ENCODE measurements around the gene FEM1A. TPM values are rescaled to one million over a fixed set of nuclear protein-coding genes. Genes with fewer than 3 reads are reported as not detected.
"Not testable (repeated sequence)": the region's sequence is repeated elsewhere in the genome, so short reads cannot be mapped to it uniquely, and the experiment has no call there.

The FEM1A gene
- total RNA-seq, 1 donor from 2014 or later = 16.5 TPM

- DNase-seq (ENCODE audit: extremely low read depth, low read depth, low spot score) = no peak
Measured at GRCh38 chr19:4844348-4845179, 53.0 kb downstream of the FEM1A start.

DNA sequence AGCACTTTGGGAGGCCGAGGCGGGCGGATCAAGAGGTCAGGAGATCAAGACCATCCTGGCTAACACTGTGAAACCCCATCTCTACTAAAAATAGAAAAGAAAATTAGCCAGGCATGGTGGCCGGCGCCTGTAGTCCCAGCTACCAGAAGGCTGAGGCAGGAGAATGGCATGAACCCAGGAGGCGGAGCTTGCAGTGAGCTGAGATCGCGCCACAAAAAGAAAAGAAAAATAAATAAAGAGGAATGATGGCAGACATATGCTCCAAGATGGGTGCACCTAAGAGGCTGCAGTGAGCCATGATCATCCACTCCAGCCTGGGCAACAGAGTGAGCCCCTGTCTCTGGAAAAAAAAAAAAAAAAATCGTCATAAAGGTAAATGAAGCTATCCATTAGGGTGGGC, 54.4 kb downstream of the FEM1A start:
- not testable (repeated sequence) for DNase-seq (ENCODE audit: extremely low read depth, low read depth, low spot score)

DNA sequence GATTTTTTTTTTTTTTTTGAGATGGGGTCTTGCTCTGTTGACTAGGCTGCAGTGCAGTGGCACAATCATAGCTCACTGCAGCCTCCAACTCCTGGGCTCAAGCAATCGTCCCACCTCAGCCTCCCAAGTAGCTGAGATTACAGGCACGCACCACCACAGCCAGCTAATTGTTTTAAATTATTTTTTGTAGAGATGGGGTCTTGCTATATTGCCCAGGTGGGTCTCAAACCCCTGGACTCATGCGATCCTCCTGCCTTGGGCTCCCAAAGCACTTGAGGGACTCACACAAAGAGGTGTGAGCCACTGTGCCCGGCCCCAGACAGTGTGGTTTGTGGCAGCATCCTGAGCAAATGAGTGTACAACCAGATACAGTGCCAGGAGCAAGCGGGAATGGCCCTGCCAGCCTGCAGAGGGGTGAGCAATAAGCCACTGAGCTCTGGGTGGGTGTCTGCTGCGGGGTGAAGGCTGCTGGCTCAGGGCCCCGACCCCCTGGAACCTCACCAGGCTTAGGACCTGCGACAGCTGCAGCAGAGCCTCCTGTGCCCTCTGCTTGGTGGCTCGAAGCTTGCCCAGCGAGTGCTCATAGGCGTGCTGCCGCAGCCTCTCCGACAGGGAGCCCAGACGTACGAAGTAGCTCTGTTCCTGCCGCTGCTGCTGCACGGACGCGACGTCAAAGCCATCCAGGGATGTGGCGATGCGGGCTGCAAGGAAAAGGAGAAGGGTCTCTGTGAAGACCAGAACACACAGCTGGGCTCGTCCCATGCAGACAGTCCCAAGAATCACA, 55.8 kb downstream of the FEM1A start:
- DNase-seq (ENCODE audit: extremely low read depth, low read depth, low spot score) = no peak

- DNase-seq (ENCODE audit: extremely low read depth, low read depth, low spot score) = no peak
Measured at GRCh38 chr19:4849019-4849418, 57.5 kb downstream of the FEM1A start.

Other genes starting within 250 kb of the FEM1A start
- 316 and 446 TPM in 2 replicates for gene SEMA6B, start 232.1 kb upstream of the FEM1A start, total RNA-seq
- gene TNFAIP8L1, start 152.2 kb upstream of the FEM1A start, total RNA-seq = 63.7 and 136 TPM in 2 replicates
- gene MYDGF, start 121.4 kb upstream of the FEM1A start, total RNA-seq = 122 and 126 TPM in 2 replicates
- gene DPP9, start 67.9 kb upstream of the FEM1A start, total RNA-seq = 118 and 128 TPM in 2 replicates
- 12.0 and 16.7 TPM in 2 replicates for gene TICAM1, start 40.0 kb downstream of the FEM1A start, total RNA-seq
- 96.7 and 105 TPM in 2 replicates for gene PLIN3, start 75.9 kb downstream of the FEM1A start, total RNA-seq
- gene ARRDC5, start 111.2 kb downstream of the FEM1A start, total RNA-seq = not detected in 2 replicates
- gene UHRF1, start 117.8 kb downstream of the FEM1A start, total RNA-seq = 12.2 and 22.6 TPM in 2 replicates
- gene KDM4B, start 177.4 kb downstream of the FEM1A start, total RNA-seq = 38.0 and 47.5 TPM in 2 replicates